ENCODE results near the gene CHGA.

- TF ChIP-seq CTCF (IDR thresholded peaks at IDR 0.05; ENCODE audit: low read depth, low read length, poor library complexity, severe bottlenecking) (no peak), EZH2phosphoT487 (IDR thresholded peaks at IDR 0.05; ENCODE audit: borderline replicate concordance, low read length) (no peak)
Observed at GRCh38 chr14:92956961-92957360, 34.0 kb downstream of the CHGA start.

All from DOHH2 (cell line).